Large intestine (tissue), 12 donors: ENCODE measurements around the gene SLC13A5. TPM values are rescaled to one million over a fixed set of nuclear protein-coding genes. Genes with fewer than 3 reads are reported as not detected.
A peak's percentile ranks its signal among the peaks of the same experiment; 100 is the strongest.

Experiments used
- DNase-seq, 2 donors: peaks; one replicate each; pipeline versions ENCODE4 v3.0.0 to v3.0.0-alpha.2; 2013
- H3K27ac ChIP-seq: one replicate; pipeline ENCODE4 v1.5.1; 2013; ENCODE audit warnings: low read length
- H3K27me3 ChIP-seq: 2 replicates; pipeline ENCODE4 v1.6.1; 2013; ENCODE audit warnings: low read length; ENCODE audit not compliant: control insufficient read depth, insufficient read depth
- H3K36me3 ChIP-seq: 2 replicates; pipeline ENCODE4 v1.6.1; 2013; ENCODE audit warnings: low read length; ENCODE audit not compliant: control insufficient read depth, insufficient read depth
- H3K4me1 ChIP-seq: one replicate; pipeline ENCODE4 v1.6.1; 2013; ENCODE audit warnings: low read length; ENCODE audit not compliant: control insufficient read depth, insufficient read depth
- H3K4me3 ChIP-seq: one replicate; pipeline ENCODE4 v1.5.1; 2013; ENCODE audit warnings: low read length
- H3K9me3 ChIP-seq: one replicate; pipeline ENCODE4 v1.6.1; 2013; ENCODE audit warnings: mild to moderate bottlenecking, low read depth, low read length, moderate library complexity; ENCODE audit not compliant: control insufficient read depth
- WGBS: methylation state at CpG from one replicate; pipeline ENCODE4 v1.1.5; 2013; ENCODE audit warnings: low lambda C conversion rate; ENCODE audit not compliant: insufficient coverage; 5-methylcytosine and 5-hydroxymethylcytosine counted together
- long read RNA-seq, 11 donors: transcript quantifications; one replicate each; lab custom pipeline, GENCODE V29; 2026
- polyA plus RNA-seq: library from polyadenylated mRNA; unstranded; fragments of 120-200 nt; gene quantifications from one replicate; pipeline ENCODE4 v1.2.1, GENCODE V29; 2013

SLC13A5 gene
- polyA plus RNA-seq = 1.9 TPM
- long read RNA-seq, donor 1, full-length matches to known transcripts = 5 of 5 reads
- long read RNA-seq, donor 1, partial matches to known transcripts = 0 of 5 reads
- long read RNA-seq, donor 1, other reads (novel, unspliced or antisense) = 0 of 5 reads
- long read RNA-seq, donor 2, full-length matches to known transcripts = 5 of 5 reads
- long read RNA-seq, donor 2, partial matches to known transcripts = 0 of 5 reads
- long read RNA-seq, donor 2, other reads (novel, unspliced or antisense) = 0 of 5 reads
- long read RNA-seq, donor 3 = 0 reads
- long read RNA-seq, donor 4, full-length matches to known transcripts = 1 of 1 reads
- long read RNA-seq, donor 4, partial matches to known transcripts = 0 of 1 reads
- long read RNA-seq, donor 4, other reads (novel, unspliced or antisense) = 0 of 1 reads
- long read RNA-seq, donor 5, full-length matches to known transcripts = 1 of 1 reads
- long read RNA-seq, donor 5, partial matches to known transcripts = 0 of 1 reads
- long read RNA-seq, donor 5, other reads (novel, unspliced or antisense) = 0 of 1 reads
- long read RNA-seq, donor 6, full-length matches to known transcripts = 2 of 2 reads
- long read RNA-seq, donor 6, partial matches to known transcripts = 0 of 2 reads
- long read RNA-seq, donor 6, other reads (novel, unspliced or antisense) = 0 of 2 reads
- long read RNA-seq, donor 7, full-length matches to known transcripts = 1 of 1 reads
- long read RNA-seq, donor 7, partial matches to known transcripts = 0 of 1 reads
- long read RNA-seq, donor 7, other reads (novel, unspliced or antisense) = 0 of 1 reads
- long read RNA-seq, donor 8, full-length matches to known transcripts = 6 of 6 reads
- long read RNA-seq, donor 8, partial matches to known transcripts = 0 of 6 reads
- long read RNA-seq, donor 8, other reads (novel, unspliced or antisense) = 0 of 6 reads
- long read RNA-seq, donor 9, full-length matches to known transcripts = 6 of 6 reads
- long read RNA-seq, donor 9, partial matches to known transcripts = 0 of 6 reads
- long read RNA-seq, donor 9, other reads (novel, unspliced or antisense) = 0 of 6 reads
- long read RNA-seq, donor 10, full-length matches to known transcripts = 2 of 2 reads
- long read RNA-seq, donor 10, partial matches to known transcripts = 0 of 2 reads
- long read RNA-seq, donor 10, other reads (novel, unspliced or antisense) = 0 of 2 reads
- long read RNA-seq, donor 11, full-length matches to known transcripts = 8 of 14 reads
- long read RNA-seq, donor 11, partial matches to known transcripts = 6 of 14 reads
- long read RNA-seq, donor 11, other reads (novel, unspliced or antisense) = 0 of 14 reads

GRCh38 chr17:6713130-6713917 lies at the start of gene SLC13A5:
SLC13A5 (minus strand) TSS chr17:6713369; CDS start chr17:6713333, 36 bp downstream.
- Histone ChIP-seq H3K27me3 (peaks cover 28% of the 10 kb centered on the region), H3K27ac (no peak within 1 kb of the TSS), H3K36me3 (no peaks in the 10 kb centered on the region), H3K4me3 (peak within 1 kb of the TSS; percentile 18), H3K9me3 (peaks cover 6% of the 10 kb centered on the region), H3K4me1 (peaks cover 2% of the 10 kb centered on the region)
- DNase-seq = peak in 1 of 2 donors; percentile 9
- 20% methylated on average over 1 of the region's 71 CpGs for WGBS

GRCh38 chr17:6761779-6762178 lies 48.6 kb upstream of the SLC13A5 start:
- Histone ChIP-seq H3K4me3 (no peak overlapping the region), H3K4me1 (peaks cover 12% of the 10 kb centered on the region), H3K9me3 (no peaks in the 10 kb centered on the region), H3K27me3 (no peaks in the 10 kb centered on the region), H3K27ac (no peak overlapping the region), H3K36me3 (peaks cover 52% of the 10 kb centered on the region)
- DNase-seq = no peak
- WGBS = no CpG with 5 or more reads among the region's 8 CpGs

- Histone ChIP-seq H3K27ac (peak overlapping the region; percentile 46), H3K27me3 (no peaks in the 10 kb centered on the region), H3K9me3 (no peaks in the 10 kb centered on the region), H3K36me3 (peaks cover 35% of the 10 kb centered on the region), H3K4me3 (no peak overlapping the region), H3K4me1 (peaks cover 20% of the 10 kb centered on the region)
- WGBS = no CpG with 5 or more reads among the region's 2 CpGs
- peak; percentile 81 to 83 for DNase-seq
These were observed 44.6 kb upstream of the SLC13A5 start for GRCh38 chr17:6757747-6758146.

GRCh38 chr17:6756425-6757031 lies 43.4 kb upstream of the SLC13A5 start:
- peak overlapping the region; percentile 73 for H3K4me3 ChIP-seq
- peaks cover 23% of the 10 kb centered on the region for H3K36me3 ChIP-seq
- H3K9me3 ChIP-seq = no peaks in the 10 kb centered on the region
- peak overlapping the region; percentile 88 for H3K27ac ChIP-seq
- peaks cover 20% of the 10 kb centered on the region for H3K4me1 ChIP-seq
- no CpG with 5 or more reads among the region's 13 CpGs for WGBS
- H3K27me3 ChIP-seq = no peaks in the 10 kb centered on the region
- no peak for DNase-seq

GRCh38 chr17:6755731-6756184 lies 42.6 kb upstream of the SLC13A5 start, which contains the start of gene XAF1:
XAF1 (plus strand) TSS chr17:6756046; CDS start chr17:6756079, 33 bp downstream.
- 20% methylated on average over 2 of the region's 14 CpGs for WGBS
- Histone ChIP-seq H3K27me3 (no peaks in the 10 kb centered on the region), H3K36me3 (peaks cover 18% of the 10 kb centered on the region), H3K27ac (peak within 1 kb of the TSS; percentile 88), H3K9me3 (no peaks in the 10 kb centered on the region), H3K4me1 (peaks cover 20% of the 10 kb centered on the region), H3K4me3 (peak within 1 kb of the TSS; percentile 73)
- DNase-seq = peak; percentile 60 to 78

GRCh38 chr17:6755281-6755680 lies 42.1 kb upstream of the SLC13A5 start:
- Histone ChIP-seq H3K36me3 (peaks cover 13% of the 10 kb centered on the region), H3K9me3 (no peaks in the 10 kb centered on the region), H3K4me1 (peaks cover 20% of the 10 kb centered on the region), H3K4me3 (peak overlapping the region; percentile 73), H3K27me3 (no peaks in the 10 kb centered on the region), H3K27ac (peak overlapping the region; percentile 88)
- peak in 1 of 2 donors; percentile 39 for DNase-seq
- 100% methylated on average over 1 of the region's 5 CpGs for WGBS

GRCh38 chr17:6753546-6753945 lies 40.4 kb upstream of the SLC13A5 start:
- no CpG with 5 or more reads among the region's 6 CpGs for WGBS
- peaks cover 20% of the 10 kb centered on the region for H3K4me1 ChIP-seq
- H3K9me3 ChIP-seq = no peaks in the 10 kb centered on the region
- no peaks in the 10 kb centered on the region for H3K36me3 ChIP-seq
- DNase-seq = no peak
- no peaks in the 10 kb centered on the region for H3K27me3 ChIP-seq
- H3K4me3 ChIP-seq = no peak overlapping the region
- H3K27ac ChIP-seq = peak overlapping the region; percentile 32

GRCh38 chr17:6753006-6753445 lies 39.9 kb upstream of the SLC13A5 start:
- Histone ChIP-seq H3K4me3 (no peak overlapping the region), H3K27ac (peak overlapping the region; percentile 32), H3K27me3 (no peaks in the 10 kb centered on the region), H3K4me1 (peaks cover 18% of the 10 kb centered on the region), H3K36me3 (no peaks in the 10 kb centered on the region), H3K9me3 (no peaks in the 10 kb centered on the region)
- WGBS = no CpG with 5 or more reads among the region's 9 CpGs
- DNase-seq = peak in 1 of 2 donors; percentile 39
